H9 (cell line): ENCODE data around the gene ANGPTL1. TPM values are rescaled to one million over a fixed set of nuclear protein-coding genes. Genes with fewer than 3 reads are reported as not detected.

Experiments
- DNase-seq: peaks from one replicate; pipeline ENCODE4 v3.0.0-alpha.2; 2017
- H2AFZ ChIP-seq: one replicate; pipeline ENCODE4 v1.6.1; 2013; ENCODE audit warnings: mild to moderate bottlenecking, low read length, control low read depth, moderate library complexity
- H2AK5ac ChIP-seq: 2 replicates; pipeline ENCODE4 v1.6.1; 2013; ENCODE audit warnings: low read length, control low read depth, mixed read lengths; ENCODE audit not compliant: insufficient read length
- H2BK120ac ChIP-seq: one replicate; pipeline ENCODE4 v1.6.1; 2013; ENCODE audit warnings: low read depth, mild to moderate bottlenecking, low read length, control low read depth, inconsistent platforms; ENCODE audit not compliant: poor library complexity, severe bottlenecking
- H2BK12ac ChIP-seq: 2 replicates; pipeline ENCODE4 v1.6.1; 2013; ENCODE audit warnings: low read length, control low read depth, mixed read lengths, low read depth; ENCODE audit not compliant: insufficient read length
- H2BK15ac ChIP-seq: 2 replicates; pipeline ENCODE4 v1.6.1; 2013; ENCODE audit warnings: low read depth, low read length, control low read depth
- H2BK20ac ChIP-seq: one replicate; pipeline ENCODE4 v1.6.1; 2013; ENCODE audit warnings: low read depth, mild to moderate bottlenecking, low read length, control low read depth, inconsistent platforms; ENCODE audit not compliant: poor library complexity, severe bottlenecking
- H2BK5ac ChIP-seq: 2 replicates; pipeline ENCODE4 v1.6.1; 2013; ENCODE audit warnings: low read length, control low read depth, mixed read lengths; ENCODE audit not compliant: insufficient read length
- H3K14ac ChIP-seq: 2 replicates; pipeline ENCODE4 v1.6.1; 2013; ENCODE audit warnings: low read length, control low read depth; ENCODE audit not compliant: insufficient read depth
- H3K18ac ChIP-seq: 2 replicates; pipeline ENCODE4 v1.6.1; 2013; ENCODE audit warnings: low read depth, mild to moderate bottlenecking, mixed read lengths, low read length, control low read depth; ENCODE audit not compliant: insufficient read length
- H3K23ac ChIP-seq: 2 replicates; pipeline ENCODE4 v1.6.1; 2013; ENCODE audit warnings: low read length, control low read depth, mixed read lengths, low read depth; ENCODE audit not compliant: insufficient read length
- H3K23me2 ChIP-seq: 2 replicates; pipeline ENCODE4 v1.6.1; 2013; ENCODE audit warnings: low read depth, mild to moderate bottlenecking, mixed read lengths, low read length, control low read depth; ENCODE audit not compliant: insufficient read length, poor library complexity, severe bottlenecking
- H3K27ac ChIP-seq: 2 replicates; pipeline ENCODE4 v1.5.1; 2013; ENCODE audit warnings: low read length, control low read depth, mixed read lengths, low read depth; ENCODE audit not compliant: insufficient read length
- H3K27me3 ChIP-seq: 2 replicates; pipeline ENCODE4 v1.6.1; 2013; ENCODE audit warnings: low read length, control low read depth, inconsistent platforms; ENCODE audit not compliant: insufficient read depth
- H3K4ac ChIP-seq: 2 replicates; pipeline ENCODE4 v1.6.1; 2013; ENCODE audit warnings: low read depth, mild to moderate bottlenecking, control low read depth, inconsistent platforms, low read length, moderate library complexity
- H3K4me1 ChIP-seq: 2 replicates; pipeline ENCODE4 v1.6.1; 2013; ENCODE audit warnings: low read length, control low read depth, inconsistent platforms; ENCODE audit not compliant: insufficient read depth
- H3K4me2 ChIP-seq: 2 replicates; pipeline ENCODE4 v1.6.1; 2013; ENCODE audit warnings: low read length, control low read depth, mixed read lengths; ENCODE audit not compliant: insufficient read length, insufficient read depth
- H3K56ac ChIP-seq: 2 replicates; pipeline ENCODE4 v1.6.1; 2013; ENCODE audit warnings: low read depth, mild to moderate bottlenecking, mixed read lengths, low read length, control low read depth; ENCODE audit not compliant: insufficient read length
- H3K79me1 ChIP-seq: 2 replicates; pipeline ENCODE4 v1.6.1; 2013; ENCODE audit warnings: low read depth, mild to moderate bottlenecking, moderate library complexity, low read length, control low read depth, inconsistent platforms; ENCODE audit not compliant: insufficient read depth, poor library complexity, severe bottlenecking
- H3K79me2 ChIP-seq: 2 replicates; pipeline ENCODE4 v1.6.1; 2013; ENCODE audit warnings: low read length, control low read depth, inconsistent platforms; ENCODE audit not compliant: insufficient read depth
- H3K9ac ChIP-seq: 2 replicates; pipeline ENCODE4 v1.6.1; 2013; ENCODE audit warnings: low read length, control low read depth, mixed read lengths; ENCODE audit not compliant: insufficient read length; ENCODE audit errors: extremely low read depth
- H3K9me3 ChIP-seq: one replicate; pipeline ENCODE4 v1.6.1; 2013; ENCODE audit warnings: low read depth, low read length, inconsistent platforms; ENCODE audit not compliant: control insufficient read depth
- H3T11ph ChIP-seq: one replicate; pipeline ENCODE4 v1.6.1; 2013; ENCODE audit warnings: mild to moderate bottlenecking, low read length, control low read depth, inconsistent platforms
- H4K20me1 ChIP-seq: one replicate; pipeline ENCODE4 v1.6.1; 2013; ENCODE audit not compliant: control insufficient read depth, insufficient read length, insufficient read depth
- H4K5ac ChIP-seq: 2 replicates; pipeline ENCODE4 v1.6.1; 2013; ENCODE audit warnings: low read depth, mild to moderate bottlenecking, mixed read lengths, low read length, control low read depth; ENCODE audit not compliant: insufficient read length
- H4K8ac ChIP-seq: replicated peaks from 2 replicates; pipeline ENCODE4 v1.6.1; 2013; ENCODE audit warnings: low read length, control low read depth, mixed read lengths, low read depth; ENCODE audit not compliant: insufficient read length
- H4K91ac ChIP-seq: 2 replicates; pipeline ENCODE4 v1.6.1; 2013; ENCODE audit warnings: low read depth, mild to moderate bottlenecking, moderate library complexity, mixed read lengths, low read length, control low read depth; ENCODE audit not compliant: insufficient read length
- H3K27ac Mint-ChIP-seq, 3 experiments: 2 replicates in 2 of 3; 3 replicates in 1 of 3; pipeline ENCODE4 v1.8.0; 2020 to 2021; ENCODE audit warnings: mixed read lengths in 3 of 3, mild to moderate bottlenecking in 1 of 3, moderate library complexity in 1 of 3
- H3K27me3 Mint-ChIP-seq: 2 replicates; pipeline ENCODE4 v1.8.0; 2021; ENCODE audit warnings: low read depth, mild to moderate bottlenecking, moderate library complexity, mixed read lengths
- H3K36me3 Mint-ChIP-seq, 3 experiments: 2 replicates in 2 of 3; 3 replicates in 1 of 3; pipeline ENCODE4 v1.8.0; 2020 to 2021; ENCODE audit warnings: low read depth in 3 of 3, mixed read lengths in 3 of 3; ENCODE audit not compliant: insufficient read depth in 1 of 3
- H3K4me1 Mint-ChIP-seq, 2 experiments: 2 replicates each; pipeline ENCODE4 v1.8.0; 2020; ENCODE audit warnings: mixed read lengths in 2 of 2
- H3K4me3 Mint-ChIP-seq, 2 experiments: 2 replicates in 1 of 2; 3 replicates in 1 of 2; pipeline ENCODE4 v1.8.0; 2020 to 2021; ENCODE audit warnings: mild to moderate bottlenecking in 2 of 2, mixed read lengths in 2 of 2, moderate library complexity in 1 of 2
- H3K9me3 Mint-ChIP-seq, 2 experiments: 2 replicates in 1 of 2; 3 replicates in 1 of 2; pipeline ENCODE4 v1.8.0; 2020; ENCODE audit warnings: mild to moderate bottlenecking in 2 of 2, mixed read lengths in 2 of 2, moderate library complexity in 1 of 2
- CTCF ChIP-seq: fragments of 200-600 bp; sonication (generic); conservative IDR thresholded peaks from 3 replicates; pipeline ENCODE4 v1.8.0; 2021; ENCODE audit warnings: antibody characterized with exemption, mild to moderate bottlenecking
- WGBS: extraction: QIAGEN DNeasy Blood & Tissue Kit; methylation state at CpG from one replicate; pipeline ENCODE4 v1.1.7; 2013; ENCODE audit warnings: missing lambda C conversion rate, low lambda C conversion rate, mixed read lengths; ENCODE audit not compliant: insufficient read length; ENCODE audit errors: extremely low coverage; 5-methylcytosine and 5-hydroxymethylcytosine counted together
- long read RNA-seq: library from polyadenylated mRNA; unstranded; transcript quantifications from one replicate; pipeline ENCODE4 v2.0.0, GENCODE V29; 2020
- total RNA-seq: library from RNA; stranded (reverse); gene quantifications from 2 replicates; pipeline ENCODE4 v1.2.1, GENCODE V29; 2021

ANGPTL1 gene
- total RNA-seq: not detected in 2 replicates
- long read RNA-seq: 0 reads

GRCh38 chr1:178870944-178871343 is at the start of gene ANGPTL1:
Gene ANGPTL1 (minus strand): TSS chr1:178871077. CDS start chr1:178865776, 5,301 bp downstream.
- Mint-ChIP-seq H3K4me3 (no peak within 1 kb of the TSS), H3K4me1 (peaks cover 21 to 26% of the 10 kb centered on the region in 2 experiments), H3K36me3 (no peaks in the 10 kb centered on the region), H3K27me3 (no peaks in the 10 kb centered on the region), H3K9me3 (no peaks in the 10 kb centered on the region), H3K27ac (peak within 1 kb of the TSS; percentile 53 to 71 (median 59); a peak in 6 of 7 replicates)
- H3K14ac ChIP-seq: no peak within 1 kb of the TSS
- H3K27ac ChIP-seq: no peak within 1 kb of the TSS
- H2AK5ac ChIP-seq: no peak within 1 kb of the TSS
- no peak within 1 kb of the TSS for H3T11ph ChIP-seq
- no peak within 1 kb of the TSS for H3K23ac ChIP-seq
- H3K4me2 ChIP-seq: no peak within 1 kb of the TSS
- no peak within 1 kb of the TSS for H3K18ac ChIP-seq
- H3K4ac ChIP-seq: no peak within 1 kb of the TSS
- H2AFZ ChIP-seq: no peak within 1 kb of the TSS
- no peak within 1 kb of the TSS for H2BK12ac ChIP-seq
- H3K56ac ChIP-seq: no peak within 1 kb of the TSS
- no peak for TF ChIP-seq CTCF
- H3K9me3 ChIP-seq: no peaks in the 10 kb centered on the region
- no peak for DNase-seq
- no peak within 1 kb of the TSS for H2BK20ac ChIP-seq
- no peak within 1 kb of the TSS for H2BK120ac ChIP-seq
- no peaks in the 10 kb centered on the region for H3K4me1 ChIP-seq
- H3K79me1 ChIP-seq: no peaks in the 10 kb centered on the region
- H3K27me3 ChIP-seq: no peaks in the 10 kb centered on the region
- WGBS: no CpG with 5 or more reads among the region's 4 CpGs
- H4K20me1 ChIP-seq: no peaks in the 10 kb centered on the region
- H3K9ac ChIP-seq: no peak within 1 kb of the TSS
- no peak within 1 kb of the TSS for H2BK15ac ChIP-seq
- no peak within 1 kb of the TSS for H4K5ac ChIP-seq
- H4K8ac ChIP-seq: no peak within 1 kb of the TSS
- no peak within 1 kb of the TSS for H2BK5ac ChIP-seq
- no peaks in the 10 kb centered on the region for H3K79me2 ChIP-seq
- H4K91ac ChIP-seq: no peak within 1 kb of the TSS
- no peaks in the 10 kb centered on the region for H3K23me2 ChIP-seq
